Gastroesophageal sphincter (tissue), 4 donors: Measurements from ENCODE around the gene MCMBP. TPM values are rescaled to one million over a fixed set of nuclear protein-coding genes. Genes with fewer than 3 reads are reported as not detected.
"Not testable (repeated sequence)": the region's sequence is repeated elsewhere in the genome, so short reads cannot be mapped to it uniquely, and the experiment has no call there.

Experiments
- ATAC-seq: fragments of 150-250 bp; one replicate; pipeline ENCODE4 v1.9.1; 2016; ENCODE audit warnings: mild to moderate bottlenecking, moderate library complexity
- H3K27ac ChIP-seq, 4 donors: fragments of 200-600 bp; sonication (generic) in 3 of 4; 1 replicate in 3 of 4; 2 replicates in 1 of 4; pipeline ENCODE4 v1.5.1; 2016 to 2019
- H3K27me3 ChIP-seq: fragments of 200-600 bp; sonication (generic); one replicate; pipeline ENCODE4 v1.5.1; 2019
- H3K36me3 ChIP-seq, 2 donors: fragments of 200-600 bp; sonication (generic); one replicate each; pipeline ENCODE4 v1.5.1; 2019; ENCODE audit warnings: control low read depth in 1 of 2
- H3K4me1 ChIP-seq, 3 donors: fragments of 200-600 bp; sonication (generic); 1 replicate in 2 of 3; 2 replicates in 1 of 3; pipeline ENCODE4 v1.5.1; 2016 to 2019; ENCODE audit warnings: control low read depth in 2 of 3
- H3K4me3 ChIP-seq, 2 donors: fragments of 200-600 bp; sonication (generic); one replicate each; pipeline ENCODE4 v1.5.1; 2019; ENCODE audit warnings: mild to moderate bottlenecking in 1 of 2, moderate library complexity in 1 of 2
- H3K9me3 ChIP-seq, 3 donors: fragments of 200-600 bp; sonication (generic); one replicate each; pipeline ENCODE4 v1.5.1; 2017 to 2019; ENCODE audit warnings: control low read depth in 2 of 3
- EP300 ChIP-seq: sonication (generic); formaldehyde crosslinking; IDR thresholded peaks from one replicate; pipeline ENCODE4 v1.6.1; 2017; ENCODE audit warnings: antibody characterized with exemption, mild to moderate bottlenecking
- POLR2A ChIP-seq, 2 donors: fragments of 450-650 bp; IDR thresholded peaks; one replicate each; pipeline ENCODE4 v1.6.1; 2017; ENCODE audit warnings: antibody characterized with exemption in 2 of 2, mild to moderate bottlenecking in 2 of 2, moderate library complexity in 1 of 2
- POLR2AphosphoS5 ChIP-seq: sonication (generic); formaldehyde crosslinking; IDR thresholded peaks from one replicate; pipeline ENCODE4 v1.6.1; 2017; ENCODE audit warnings: antibody characterized with exemption
- WGBS, 2 donors: methylation state at CpG; one replicate each; pipeline ENCODE4 v1.1.5; 2018; ENCODE audit warnings: low coverage in 1 of 2; 5-methylcytosine and 5-hydroxymethylcytosine counted together
- total RNA-seq, 4 donors: library from RNA; depleted of rRNA; stranded (reverse); fragments of >200 nt; gene quantifications; one replicate each; pipeline ENCODE4 v1.1.0, GENCODE V29; 2016
- TF ChIP-seq, protein P1 (sequence below), 4 experiments: fragments of 200-600 bp in 2 of 4; fragments of 450-650 bp in 2 of 4; sonication (generic) in 1 of 4; IDR thresholded peaks; one replicate each; pipeline ENCODE4 v1.5.1; 2017 to 2019; ENCODE audit warnings: antibody characterized with exemption in 4 of 4, mild to moderate bottlenecking in 2 of 4, moderate library complexity in 2 of 4

MCMBP gene
- total RNA-seq, 4 donors from 2014 or later = 45.0 to 68.0 (median 54.8) TPM

DNA sequence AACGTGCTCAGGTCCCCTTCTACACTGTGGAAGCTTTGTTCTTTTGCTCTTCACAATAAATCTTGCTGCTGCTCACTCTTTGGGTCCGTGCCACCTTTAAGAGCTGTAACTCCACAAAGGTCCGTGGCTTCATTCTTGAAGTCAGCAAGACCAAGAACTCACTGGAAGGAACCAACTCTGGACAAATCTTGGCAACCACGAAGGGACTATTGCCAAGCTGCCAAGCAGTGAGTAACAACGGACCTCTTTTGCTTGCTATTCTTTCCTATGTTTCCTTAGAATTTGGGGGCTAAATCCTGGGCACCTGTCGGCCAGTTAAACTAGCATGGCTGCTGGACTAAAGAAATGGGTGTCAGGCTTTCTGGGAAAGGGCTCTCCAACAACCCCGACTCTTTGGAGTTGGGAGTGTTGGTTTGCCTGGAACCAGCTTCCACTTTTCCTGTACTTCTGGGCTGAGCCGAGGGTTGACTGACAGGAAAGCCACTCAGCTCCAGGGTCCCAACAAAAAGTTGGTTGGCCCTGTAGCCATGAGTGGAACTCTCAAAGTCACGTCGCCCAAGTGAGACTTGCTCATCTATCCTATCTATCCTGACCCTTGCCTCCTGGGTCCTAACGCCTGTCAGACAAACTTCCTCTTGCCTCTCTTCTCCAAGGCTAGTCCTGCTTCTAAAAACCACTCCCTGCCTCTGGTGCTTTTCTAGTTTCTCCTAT is 11.4 kb upstream of the MCMBP start:
- not testable (repeated sequence) for H3K27me3 ChIP-seq, H3K27ac ChIP-seq, H3K36me3 ChIP-seq, H3K4me1 ChIP-seq, H3K4me3 ChIP-seq, ATAC-seq, H3K9me3 ChIP-seq
- WGBS, 2 donors = 74 to 77% methylated on average over 4 to 9 of the region's 11 CpGs

DNA sequence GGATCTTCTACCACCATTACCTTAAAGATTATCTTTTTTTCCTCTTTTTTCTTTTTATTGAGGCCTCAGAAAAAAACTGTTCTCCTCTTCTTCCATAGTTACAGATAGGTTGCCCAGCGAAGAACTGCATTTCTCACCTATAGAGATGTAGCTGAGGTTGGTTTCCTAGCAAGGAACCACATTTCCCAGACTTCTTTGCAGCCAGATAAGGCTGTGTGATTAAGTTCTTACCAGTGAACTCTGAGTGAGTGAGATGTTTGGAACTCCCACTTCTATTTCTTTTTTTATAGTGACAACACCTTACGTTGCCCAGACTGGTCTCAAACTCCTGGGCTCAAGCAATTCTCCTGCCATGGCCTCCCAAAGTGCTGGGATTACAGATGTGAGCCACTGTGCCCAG is 5.9 kb upstream of the MCMBP start:
- H3K27ac ChIP-seq = no peak overlapping the region
- WGBS, 2 donors = 56 to 80% methylated on average over 1 to 2 of the region's 2 CpGs

DNA sequence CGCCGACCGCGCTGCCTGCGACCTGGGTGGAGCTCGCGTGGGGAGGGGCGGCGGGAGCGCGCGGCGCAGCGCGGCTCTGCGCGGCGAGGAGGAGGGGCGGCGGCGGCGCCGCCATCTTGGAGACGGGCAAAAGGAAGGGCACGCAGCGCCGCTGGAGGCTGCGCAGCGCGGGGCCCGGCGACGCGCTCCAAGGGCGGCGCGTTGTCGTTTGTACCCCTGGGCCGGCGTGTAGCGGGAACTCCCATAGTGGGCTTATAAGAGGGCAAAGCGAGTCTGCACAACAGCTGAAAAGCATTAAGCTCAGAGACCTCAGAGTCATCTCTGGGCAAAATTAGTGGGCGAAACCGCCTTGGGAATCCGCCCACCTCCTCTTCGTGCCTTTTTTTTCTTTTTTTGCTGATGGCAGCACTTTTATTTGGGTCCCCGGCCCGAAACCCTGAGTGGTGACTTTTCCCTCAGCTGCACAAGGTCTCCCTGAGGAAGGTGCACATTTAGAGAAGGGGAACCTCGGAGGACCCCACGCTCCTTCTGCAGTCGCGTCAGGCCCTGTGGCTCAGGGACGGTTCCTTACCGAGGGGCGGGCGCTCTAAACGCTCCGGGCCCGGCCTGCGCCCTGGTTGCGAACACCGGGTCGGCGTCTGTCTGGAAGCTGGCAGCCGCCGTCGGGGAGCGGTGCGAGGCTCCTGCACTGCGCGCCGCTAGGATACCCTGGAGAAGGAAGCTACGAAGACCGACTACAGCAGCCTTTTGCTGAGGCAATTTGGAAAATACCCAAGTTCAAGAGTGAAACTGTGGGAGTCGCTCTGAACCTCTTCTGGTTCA is 428 bp upstream of the MCMBP start:
- TF ChIP-seq, protein P1, sequence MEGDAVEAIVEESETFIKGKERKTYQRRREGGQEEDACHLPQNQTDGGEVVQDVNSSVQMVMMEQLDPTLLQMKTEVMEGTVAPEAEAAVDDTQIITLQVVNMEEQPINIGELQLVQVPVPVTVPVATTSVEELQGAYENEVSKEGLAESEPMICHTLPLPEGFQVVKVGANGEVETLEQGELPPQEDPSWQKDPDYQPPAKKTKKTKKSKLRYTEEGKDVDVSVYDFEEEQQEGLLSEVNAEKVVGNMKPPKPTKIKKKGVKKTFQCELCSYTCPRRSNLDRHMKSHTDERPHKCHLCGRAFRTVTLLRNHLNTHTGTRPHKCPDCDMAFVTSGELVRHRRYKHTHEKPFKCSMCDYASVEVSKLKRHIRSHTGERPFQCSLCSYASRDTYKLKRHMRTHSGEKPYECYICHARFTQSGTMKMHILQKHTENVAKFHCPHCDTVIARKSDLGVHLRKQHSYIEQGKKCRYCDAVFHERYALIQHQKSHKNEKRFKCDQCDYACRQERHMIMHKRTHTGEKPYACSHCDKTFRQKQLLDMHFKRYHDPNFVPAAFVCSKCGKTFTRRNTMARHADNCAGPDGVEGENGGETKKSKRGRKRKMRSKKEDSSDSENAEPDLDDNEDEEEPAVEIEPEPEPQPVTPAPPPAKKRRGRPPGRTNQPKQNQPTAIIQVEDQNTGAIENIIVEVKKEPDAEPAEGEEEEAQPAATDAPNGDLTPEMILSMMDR (IDR thresholded peaks at IDR 0.05) = peak in 1 of 4 experiments; percentile 22
- no peak for TF ChIP-seq EP300
- TF ChIP-seq POLR2AphosphoS5 = peak; percentile 67
- peak in 1 of 2 donors; percentile 61 for TF ChIP-seq POLR2A (IDR thresholded peaks at IDR 0.05)
- ATAC-seq = peak; percentile 97
- H3K27ac ChIP-seq = peak overlapping the region; percentile 68 to 89 (median 84)
- no peaks in the 10 kb centered on the region for H3K9me3 ChIP-seq
- H3K36me3 ChIP-seq = no peaks in the 10 kb centered on the region
- no peaks in the 10 kb centered on the region for H3K27me3 ChIP-seq
- peak overlapping the region; percentile 86 to 94 for H3K4me3 ChIP-seq
- WGBS, 2 donors = 0% methylated on average over 2 to 7 of the region's 75 CpGs
- peaks cover 0 to 46% (median 7%) of the 10 kb centered on the region in 3 donors for H3K4me1 ChIP-seq

More for the DNA sequence above, 5.9 kb upstream of the MCMBP start:
- Histone ChIP-seq H3K36me3 (no peaks in the 10 kb centered on the region), H3K4me3 (no peak overlapping the region), H3K9me3 (no peaks in the 10 kb centered on the region), H3K4me1 (peaks cover 0 to 7% (median 0%) of the 10 kb centered on the region in 3 donors), H3K27me3 (no peaks in the 10 kb centered on the region)
- TF ChIP-seq POLR2A (IDR thresholded peaks at IDR 0.05) = no peak
- TF ChIP-seq POLR2AphosphoS5 = no peak
- TF ChIP-seq, protein P1 (IDR thresholded peaks at IDR 0.05) = no peak
- TF ChIP-seq EP300 = no peak
- ATAC-seq = no peak

DNA sequence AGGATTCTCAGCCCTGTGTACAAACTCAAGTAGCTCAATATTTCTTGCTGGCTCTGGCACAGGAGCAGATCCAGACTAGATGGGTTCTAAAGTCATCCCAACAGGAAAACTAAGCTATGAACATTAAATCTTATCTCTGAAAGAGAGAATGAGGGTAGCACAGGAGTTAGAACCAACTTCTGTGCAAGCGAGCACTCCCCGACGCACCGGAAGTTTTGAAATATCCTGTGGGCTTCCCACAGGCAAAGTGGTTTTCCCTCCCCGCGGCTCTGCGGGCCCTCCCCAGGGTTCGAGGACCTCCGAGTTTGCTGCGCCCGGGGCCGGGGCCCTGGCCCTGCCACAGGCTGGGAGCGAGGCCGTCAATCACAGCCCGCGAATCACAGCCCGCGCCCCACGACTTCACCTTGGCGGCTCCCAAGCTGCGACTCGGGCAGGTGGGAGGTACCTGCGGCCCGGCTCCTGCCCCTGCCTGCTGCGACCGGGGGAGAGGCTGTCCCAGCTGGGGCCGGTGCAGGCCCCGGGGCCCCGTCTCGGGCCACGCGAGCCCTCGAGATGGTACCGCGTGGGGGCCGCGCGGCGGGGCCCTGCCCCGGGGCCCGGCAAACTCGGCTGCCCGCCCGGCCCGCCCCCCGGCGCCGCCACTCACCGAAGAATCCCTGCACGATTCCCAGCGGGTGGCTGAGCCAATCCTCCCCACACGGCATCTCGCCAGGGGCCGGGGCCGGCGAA is 598 bp downstream of the MCMBP start:
- H3K27me3 ChIP-seq = no peaks in the 10 kb centered on the region
- ATAC-seq = peak; percentile 5
- peak overlapping the region; percentile 86 to 94 for H3K4me3 ChIP-seq
- H3K9me3 ChIP-seq = no peaks in the 10 kb centered on the region
- peaks cover 0 to 54% (median 7%) of the 10 kb centered on the region in 3 donors for H3K4me1 ChIP-seq
- H3K27ac ChIP-seq = peak overlapping the region; percentile 16 to 89 (median 84)
- TF ChIP-seq EP300 (no peak), POLR2AphosphoS5 (no peak), POLR2A (IDR thresholded peaks at IDR 0.05) (no peak)
- TF ChIP-seq, protein P1 (IDR thresholded peaks at IDR 0.05) = no peak
- WGBS, 2 donors = 0% methylated on average over 3 to 8 of the region's 56 CpGs
- no peaks in the 10 kb centered on the region for H3K36me3 ChIP-seq

DNA sequence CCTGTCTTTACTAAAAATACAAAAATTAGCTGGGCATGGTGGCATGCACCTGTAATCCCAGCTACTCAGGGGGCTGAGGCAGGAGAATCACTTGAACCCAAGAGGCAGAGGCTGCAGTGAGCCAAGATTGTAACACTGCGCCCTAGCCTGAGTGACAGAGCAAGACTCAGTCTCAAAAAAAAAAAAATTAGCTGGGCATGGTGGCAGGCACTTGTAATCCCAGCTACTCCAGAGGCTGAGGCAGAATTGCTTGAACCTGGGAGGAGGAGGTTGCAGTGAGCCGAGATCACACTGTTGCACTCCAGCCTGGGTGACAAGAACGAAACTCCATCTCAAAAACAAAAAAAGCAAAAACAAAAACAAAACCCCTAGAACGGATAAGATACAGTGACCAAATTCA is 3.2 kb downstream of the MCMBP start:
- H3K9me3 ChIP-seq, H3K4me3 ChIP-seq, H3K27ac ChIP-seq, ATAC-seq, H3K36me3 ChIP-seq, H3K27me3 ChIP-seq: not testable (repeated sequence)
- WGBS, 2 donors = 68 to 72% methylated on average over 3 to 4 of the region's 4 CpGs
- peaks cover 0 to 58% (median 7%) of the 10 kb centered on the region in 3 donors for H3K4me1 ChIP-seq
